K562 (cell line): ENCODE results near the gene INKA2. TPM values are rescaled to one million over a fixed set of nuclear protein-coding genes. Genes with fewer than 3 reads are reported as not detected.

Experiments used
- ATAC-seq: fragments of 200-7000 bp; cut with Tn5 transposase; 3 replicates; pipeline ENCODE4 v1.9.1; 2020; ENCODE audit warnings: moderate library complexity
- BruUV-seq: library from RNA; stranded (reverse); fragments of 400-500 nt; replicated peaks from 2 replicates; lab custom pipeline; 2021; lab: Mats Ljungman, UMichigan
- CTCF ChIA-PET: fragments of 300-600 bp; formaldehyde crosslinking; extraction: SDS; loops from one replicate; lab custom pipeline; 2021; ENCODE audit warnings: low intra/inter-chr PET ratio; lab: Yijun Ruan, JAX
- POLR2A ChIA-PET: fragments of 300-600, 350-650 bp; sonication (Branson Sonifier 250); formaldehyde crosslinking; extraction: SDS; loops from one replicate; lab custom pipeline; 2021; ENCODE audit warnings: antibody characterized with exemption, inconsistent platforms; lab: Yijun Ruan, JAX
- DNase-seq, 4 experiments: peaks; one replicate each; pipeline versions ENCODE4 v3.0.0 to v3.0.0-alpha.2; 2011 to 2018; ENCODE audit warnings: low spot score in 3 of 4, mixed read lengths in 3 of 4; ENCODE audit errors: extremely low read depth in 1 of 4
- FAIRE-seq: peaks from 2 replicates; lab custom pipeline; 2011; peaks lifted over from hg19 to GRCh38; lab: Jason Lieb, UNC
- H2AFZ ChIP-seq: 2 replicates; pipeline ENCODE4 v1.6.0; 2011; ENCODE audit warnings: low read depth, low read length, control low read depth, inconsistent platforms
- H3K27ac ChIP-seq: fragments of 200-600 bp; 3 replicates; pipeline ENCODE4 v1.8.0; 2011; ENCODE audit warnings: low read depth, mild to moderate bottlenecking, control low read depth, inconsistent platforms, low read length, moderate library complexity, mixed read lengths; ENCODE audit errors: extremely low read depth
- H3K27me3 ChIP-seq, 2 experiments: fragments of 300-600 bp in 1 of 2; 2 replicates in 1 of 2; 3 replicates in 1 of 2; pipeline versions ENCODE4 v1.6.0 to v1.8.0; 2011; ENCODE audit warnings: inconsistent platforms in 2 of 2, low read length in 2 of 2, mild to moderate bottlenecking in 1 of 2, mixed read lengths in 1 of 2, moderate library complexity in 1 of 2; ENCODE audit not compliant: control insufficient read depth in 2 of 2, insufficient read depth in 2 of 2
- H3K36me3 ChIP-seq: fragments of 300-600 bp; 3 replicates; pipeline ENCODE4 v1.8.0; 2011; ENCODE audit warnings: mild to moderate bottlenecking, low read length, inconsistent platforms; ENCODE audit not compliant: control insufficient read depth, insufficient read depth
- H3K4me1 ChIP-seq, 2 experiments: fragments of 200-600 bp in 1 of 2; replicated peaks in 1 of 2; 2 replicates in 1 of 2; 3 replicates in 1 of 2; pipeline versions ENCODE4 v1.5.1 to v1.8.0; 2011; ENCODE audit warnings: inconsistent platforms in 2 of 2, low read length in 2 of 2, mild to moderate bottlenecking in 1 of 2, mixed read lengths in 1 of 2, moderate library complexity in 1 of 2; ENCODE audit not compliant: control insufficient read depth in 2 of 2, insufficient read depth in 2 of 2
- H3K4me2 ChIP-seq: 2 replicates; pipeline ENCODE4 v1.6.1; 2011; ENCODE audit warnings: low read length, control low read depth, inconsistent platforms, mixed read lengths; ENCODE audit not compliant: insufficient read depth
- H3K4me3 ChIP-seq: fragments of 200-600 bp; sonication (generic), shearing (Covaris generic); 2 replicates; pipeline ENCODE4 v1.5.1; 2016; ENCODE audit warnings: control low read depth, inconsistent platforms
- H3K79me2 ChIP-seq: fragments of 200-600 bp; 3 replicates; pipeline ENCODE4 v1.8.0; 2011; ENCODE audit warnings: low read length, inconsistent platforms; ENCODE audit not compliant: control insufficient read depth, insufficient read depth
- H3K9ac ChIP-seq, 2 experiments: 2 replicates each; pipeline versions ENCODE4 v1.6.0 to v1.6.1; 2011; ENCODE audit warnings: low read depth in 2 of 2, low read length in 2 of 2, control low read depth in 1 of 2, inconsistent platforms in 1 of 2, mild to moderate bottlenecking in 1 of 2, mixed read lengths in 1 of 2; ENCODE audit not compliant: insufficient read depth in 1 of 2
- H3K9me1 ChIP-seq: one replicate; pipeline ENCODE4 v1.6.0; 2011; ENCODE audit warnings: inconsistent platforms, mild to moderate bottlenecking, low read length, moderate library complexity; ENCODE audit not compliant: control insufficient read depth, insufficient read depth
- H3K9me3 ChIP-seq: replicated peaks from 2 replicates; pipeline ENCODE4 v1.5.1; 2011; ENCODE audit warnings: low read depth, low read length, inconsistent platforms; ENCODE audit not compliant: control insufficient read depth, insufficient read depth
- H4K20me1 ChIP-seq: replicated peaks from 2 replicates; pipeline ENCODE4 v1.6.1; 2011; ENCODE audit warnings: low read length, inconsistent platforms, mixed read lengths; ENCODE audit not compliant: control insufficient read depth, insufficient read depth
- EP400 ChIP-seq: fragments of 450-650 bp; IDR thresholded peaks from 2 replicates; pipeline ENCODE4 v1.6.1; 2017; ENCODE audit warnings: antibody characterized with exemption, mild to moderate bottlenecking, moderate library complexity
- GATA2 ChIP-seq: sonication (generic); formaldehyde crosslinking; IDR thresholded peaks from 2 replicates; pipeline ENCODE4 v1.4.0; 2020; ENCODE audit warnings: mild to moderate bottlenecking, missing genetic modification reagents
- HNRNPUL1 ChIP-seq: fragments of 200-400 bp; formaldehyde crosslinking; IDR thresholded peaks from 2 replicates; pipeline ENCODE4 v1.6.1; 2017; ENCODE audit warnings: low read length
- MCM7 ChIP-seq, 2 experiments: fragments of 450-650 bp; IDR thresholded peaks; 2 replicates each; pipeline ENCODE4 v1.6.1; 2016 to 2018
- POLR2AphosphoS5 ChIP-seq: IDR thresholded peaks from 2 replicates; pipeline ENCODE4 v1.6.1; 2011; ENCODE audit warnings: mild to moderate bottlenecking, low read depth, low read length, moderate library complexity; ENCODE audit not compliant: control insufficient read depth, insufficient read depth
- TBP ChIP-seq: optimal IDR thresholded peaks from 2 replicates; pipeline ENCODE3; 2011; ENCODE audit warnings: low read depth, low read length, improper control_type of control experiment
- ZFX ChIP-seq: sonication (generic); formaldehyde crosslinking; IDR thresholded peaks from 2 replicates; pipeline ENCODE4 v1.8.0; 2022; ENCODE audit warnings: mild to moderate bottlenecking, missing genetic modification reagents, moderate library complexity
- ZNF23 ChIP-seq: fragments of 250-450 bp; sonication (Bioruptor Pico); IDR thresholded peaks from 2 replicates; pipeline ENCODE4 v1.4.0; 2020; ENCODE audit warnings: mild to moderate bottlenecking
- ZNF232 ChIP-seq: sonication (generic); formaldehyde crosslinking; IDR thresholded peaks from 2 replicates; pipeline ENCODE4 v1.8.0; 2022; ENCODE audit warnings: mild to moderate bottlenecking, missing genetic modification reagents
- ZNF408 ChIP-seq: fragments of 250-450 bp; sonication (Bioruptor Pico); IDR thresholded peaks from 2 replicates; pipeline ENCODE4 v1.4.0; 2020; ENCODE audit warnings: low read depth, mild to moderate bottlenecking, moderate library complexity
- ZNF41 ChIP-seq: fragments of 250-450 bp; sonication (Bioruptor Pico); conservative IDR thresholded peaks from 2 replicates; pipeline ENCODE4 v1.4.0; 2020; ENCODE audit warnings: mild to moderate bottlenecking
- WGBS: fragments of 100-300 bp; shearing (Covaris generic); methylation state at CpG from one replicate; pipeline ENCODE4 v1.1.6; 2016; ENCODE audit warnings: low coverage, mixed read lengths; ENCODE audit not compliant: insufficient coverage; ENCODE audit errors: missing lambda C conversion rate; 5-methylcytosine and 5-hydroxymethylcytosine counted together
- in situ Hi-C: fragments of 300-500 bp; cut with MboI; formaldehyde crosslinking; loops from 4 replicates; pipeline ENCODE4 v1.15.0; 2018; ENCODE audit warnings: inconsistent platforms, mixed read lengths
- intact Hi-C: fragments of 100-400 bp; cut with micrococcal nuclease; formaldehyde crosslinking; loops from 2 replicates; pipeline ENCODE4 v1.14.2; 2022
- polyA plus RNA-seq, 8 experiments: library from polyadenylated mRNA; depleted of rRNA in 4 of 8; stranded (reverse) in 5 of 8; unstranded in 3 of 8; fragments of >200 nt; fragmentation: Nextera tagmentation in 2 of 8; fragmentation: Illumina TruSeq in 1 of 8; extraction: Ambion mirVana in 2 of 8; extraction: Trizol in 1 of 8; gene quantifications; 2 replicates each; pipeline versions ENCODE4 v1.2.1 to v1.2.3, GENCODE V29; 2011 to 2014; ENCODE audit warnings: inconsistent platforms in 1 of 8, missing spikeins in 1 of 8
- total RNA-seq, 7 experiments: library from RNA; depleted of rRNA in 6 of 7; stranded (reverse); fragments of >200 nt in 6 of 7; fragmentation: Illumina TruSeq in 2 of 7; extraction: Trizol in 2 of 7; gene quantifications; 2 replicates each; pipeline versions ENCODE4 v1.2.1 to v1.2.3, GENCODE V29; 2011 to 2021; ENCODE audit warnings: low replicate concordance in 1 of 7
- TF ChIP-seq, protein P1 (sequence below): fragments of 450-650 bp; conservative IDR thresholded peaks from 2 replicates; pipeline ENCODE4 v1.6.1; 2016; ENCODE audit warnings: missing genetic modification characterization, low read depth, mild to moderate bottlenecking, missing compliant biosample characterization, moderate library complexity

INKA2 gene
- total and polyA plus RNA-seq, 9 of the 15 experiments (the other 6 are each of a cell fraction or from before 2014, with no cell fraction given) = 0.04 to 1.4 (median 0.26) TPM; not detected in 1

DNA sequence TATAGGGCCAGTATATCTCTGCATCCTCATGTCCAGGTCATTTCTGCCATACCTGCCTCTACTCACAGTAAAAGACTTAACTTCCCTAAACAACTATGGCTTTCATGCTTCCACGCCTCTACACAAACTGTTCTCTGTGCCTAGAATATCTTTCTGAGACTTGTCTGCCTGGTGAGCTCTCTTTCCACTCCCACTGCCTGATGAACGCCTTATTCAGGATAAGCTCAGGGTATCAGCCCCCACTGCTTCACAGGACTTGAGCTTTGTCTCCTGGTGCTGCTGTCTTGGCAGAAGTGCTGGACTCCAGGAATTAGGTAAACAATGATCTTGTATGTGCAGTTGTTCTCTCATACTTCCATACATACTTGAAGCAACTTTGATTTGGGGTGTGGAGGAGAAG is 11.7 kb upstream of the INKA2 start:
- in situ Hi-C loops = no loop called here

DNA sequence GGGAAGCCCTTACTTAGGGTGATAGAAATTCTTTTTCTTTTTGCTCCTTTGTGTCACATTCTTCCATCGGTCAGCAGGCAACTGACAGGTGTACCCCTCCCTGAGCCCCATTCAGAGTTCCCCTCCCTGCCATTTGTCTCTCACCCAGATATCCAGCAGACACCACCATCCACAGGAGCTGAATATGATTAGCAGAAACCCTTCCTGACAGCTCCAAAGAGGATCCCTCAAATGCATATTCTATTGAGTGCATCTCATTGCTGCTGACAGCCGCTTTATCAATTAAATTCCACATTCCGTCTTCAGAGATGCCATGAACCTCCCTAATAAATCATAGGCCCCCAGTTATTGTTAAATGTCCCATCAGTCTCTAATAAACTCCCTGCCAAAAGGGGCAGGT is 10.4 kb upstream of the INKA2 start:
- peaks cover 0 to 9% of the 10 kb centered on the region in 2 experiments; a peak in 4 of 5 replicates for H3K4me1 ChIP-seq
- H3K4me3 ChIP-seq = no peak overlapping the region
- H3K9me1 ChIP-seq = no peaks in the 10 kb centered on the region
- no peaks in the 10 kb centered on the region for H3K36me3 ChIP-seq
- H3K27me3 ChIP-seq = peaks cover 5 to 12% of the 10 kb centered on the region in 2 experiments; a peak in 3 of 5 replicates
- H3K79me2 ChIP-seq = no peaks in the 10 kb centered on the region
- CTCF ChIA-PET = no interaction called here
- no peak overlapping the region for H3K27ac ChIP-seq
- FAIRE-seq (no peak), DNase-seq (no peak), ATAC-seq (no peak)
- intact Hi-C loops = loop anchor here (5.0 kb wide), 1 partner anchor 87 kb away; no protein-coding TSS in a partner anchor
- H4K20me1 ChIP-seq = peaks cover 3% of the 10 kb centered on the region; the same call in 1 of the 2 replicates
- no TSS peak for BruUV-seq
- no peak overlapping the region for H2AFZ ChIP-seq
- POLR2A ChIA-PET = interaction anchor here (1.5 kb wide), 1 partner anchor 10 kb away, joined by 7 read pairs; the partner anchor contains the start of gene INKA2
- H3K9me3 ChIP-seq = no peaks in the 10 kb centered on the region
- H3K4me2 ChIP-seq = no peak overlapping the region
- no peak overlapping the region for H3K9ac ChIP-seq
- 5% methylated on average over 3 of the region's 3 CpGs for WGBS
- in situ Hi-C loops = no loop called here
- TF ChIP-seq TBP = no peak
- TF ChIP-seq GATA2 (CRISPR knock-in tag) = no peak
- no peak for TF ChIP-seq ZNF408 (CRISPR knock-in tag)
- TF ChIP-seq EP400 = no peak
- no peak for TF ChIP-seq ZFX (CRISPR knock-in tag)
- TF ChIP-seq ZNF41 (CRISPR knock-in tag) = no peak
- TF ChIP-seq HNRNPUL1 = no peak
- TF ChIP-seq ZNF232 (CRISPR knock-in tag) = no peak
- TF ChIP-seq ZNF23 (CRISPR knock-in tag) = no peak
- TF ChIP-seq, protein P1, sequence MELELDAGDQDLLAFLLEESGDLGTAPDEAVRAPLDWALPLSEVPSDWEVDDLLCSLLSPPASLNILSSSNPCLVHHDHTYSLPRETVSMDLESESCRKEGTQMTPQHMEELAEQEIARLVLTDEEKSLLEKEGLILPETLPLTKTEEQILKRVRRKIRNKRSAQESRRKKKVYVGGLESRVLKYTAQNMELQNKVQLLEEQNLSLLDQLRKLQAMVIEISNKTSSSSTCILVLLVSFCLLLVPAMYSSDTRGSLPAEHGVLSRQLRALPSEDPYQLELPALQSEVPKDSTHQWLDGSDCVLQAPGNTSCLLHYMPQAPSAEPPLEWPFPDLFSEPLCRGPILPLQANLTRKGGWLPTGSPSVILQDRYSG (tag) = no peak

More for the DNA sequence above, 11.7 kb upstream of the INKA2 start:
- Histone ChIP-seq H3K36me3 (no peaks in the 10 kb centered on the region), H3K79me2 (peaks cover 4% of the 10 kb centered on the region), H3K4me2 (no peak overlapping the region), H3K9ac (no peak overlapping the region), H3K9me1 (no peaks in the 10 kb centered on the region), H3K4me1 (peaks cover 9 to 13% of the 10 kb centered on the region in 2 experiments), H4K20me1 (peaks cover 3% of the 10 kb centered on the region; the same call in 1 of the 2 replicates), H2AFZ (no peak overlapping the region), H3K4me3 (no peak overlapping the region), H3K27ac (no peak overlapping the region)
- ATAC-seq = no peak
- FAIRE-seq = no peak
- ChIA-PET POLR2A (interaction anchor here (0.6 to 1.3 kb wide), 5 partner anchors 10 to 237 kb away, joined by 3 to 6 read pairs (median 4); partner anchors contain the start of gene INKA2), CTCF (no interaction called here)
- intact Hi-C loops = no loop called here
- WGBS = 12% methylated on average over 2 of the region's 2 CpGs
- DNase-seq = no peak
- no TSS peak for BruUV-seq
- TF ChIP-seq MCM7 (IDR thresholded peaks at IDR 0.05) (0 out of 4 replicates have a peak, but pooled peaks of 1 of the 2 experiments have one; percentile 9), POLR2AphosphoS5 (no peak)
- TF ChIP-seq, all 486 proteins: peak for 1
- no peaks in the 10 kb centered on the region for H3K9me3 ChIP-seq
- H3K27me3 ChIP-seq = peaks cover 2 to 8% of the 10 kb centered on the region in 2 experiments; a peak in 3 of 5 replicates
